Daoy (cell line): ENCODE measurements around the gene GRK6. TPM values are rescaled to one million over a fixed set of nuclear protein-coding genes. Genes with fewer than 3 reads are reported as not detected.
A peak's percentile ranks its signal among the peaks of the same experiment; 100 is the strongest.

Source experiments
- DNase-seq: peaks from one replicate; pipeline ENCODE4 v3.0.0-alpha.2; 2015; ENCODE audit warnings: low read depth
- total RNA-seq: library from RNA; depleted of rRNA; stranded (reverse); fragments of >200 nt; shearing (Covaris generic); gene quantifications from 2 replicates; pipeline ENCODE4 v1.2.3, GENCODE V29; 2014; rRNA removed

Gene GRK6
- 67.3 and 71.8 TPM in 2 replicates for total RNA-seq

GRCh38 chr5:177426566-177427210, at the start of gene GRK6:
Gene GRK6, plus strand, starts transcription at chr5:177426676. Its CDS starts 170 bp downstream, at chr5:177426846.
- DNase-seq: peak; percentile 59

GRCh38 chr5:177377851-177378776, 48.4 kb upstream of the GRK6 start:
- DNase-seq: no peak

- DNase-seq: peak; percentile 69
Measured at GRCh38 chr5:177378884-177379883, 47.3 kb upstream of the GRK6 start.

GRCh38 chr5:177380805-177381126, 45.7 kb upstream of the GRK6 start:
- no peak for DNase-seq

GRCh38 chr5:177382423-177383029, 44.0 kb upstream of the GRK6 start:
- no peak for DNase-seq

- no peak for DNase-seq
Measured at GRCh38 chr5:177383181-177383580, 43.3 kb upstream of the GRK6 start.

GRCh38 chr5:177384134-177384533, 42.3 kb upstream of the GRK6 start, which contains the start of gene SLC34A1:
Gene SLC34A1, plus strand, starts transcription at chr5:177384434. Its CDS starts 1,308 bp downstream, at chr5:177385742.
- no peak for DNase-seq

GRCh38 chr5:177385720-177386119, 40.8 kb upstream of the GRK6 start:
- DNase-seq: no peak

GRCh38 chr5:177386542-177386941, 39.9 kb upstream of the GRK6 start:
- DNase-seq: no peak

- DNase-seq: no peak
Measured at GRCh38 chr5:177387405-177387804, 39.1 kb upstream of the GRK6 start.

GRCh38 chr5:177388521-177389052, 37.9 kb upstream of the GRK6 start:
- no peak for DNase-seq

- DNase-seq: peak; percentile 80
Measured at GRCh38 chr5:177389241-177390169, 37.0 kb upstream of the GRK6 start.

GRCh38 chr5:177390363-177391300, 35.8 kb upstream of the GRK6 start:
- peak; percentile 89 for DNase-seq

GRCh38 chr5:177392765-177393164, 33.7 kb upstream of the GRK6 start:
- no peak for DNase-seq

- no peak for DNase-seq
Measured at GRCh38 chr5:177393206-177393765, 33.2 kb upstream of the GRK6 start.

GRCh38 chr5:177393990-177394389, 32.5 kb upstream of the GRK6 start:
- no peak for DNase-seq

GRCh38 chr5:177396078-177396477, 30.4 kb upstream of the GRK6 start:
- DNase-seq: no peak

- no peak for DNase-seq
Measured at GRCh38 chr5:177396807-177397206, 29.7 kb upstream of the GRK6 start.
